Endothelial cell of umbilical vein (primary cell): ENCODE data around the gene ABTB2. TPM values are rescaled to one million over a fixed set of nuclear protein-coding genes. Genes with fewer than 3 reads are reported as not detected.
A peak's percentile ranks its signal among the peaks of the same experiment; 100 is the strongest.

Experiments used
- BruUV-seq: library from RNA; stranded (reverse); fragments of 400-500 nt; replicated peaks from 2 replicates; lab custom pipeline; 2021; lab: Mats Ljungman, UMichigan
- CTCF ChIA-PET: fragments of 300-600, 350-600 bp; sonication (Branson Sonifier 250); formaldehyde crosslinking; loops from one replicate; lab custom pipeline; 2021; ENCODE audit warnings: antibody characterized with exemption, inconsistent platforms; lab: Charles Lee
- POLR2A ChIA-PET: fragments of 300-600, 350-600 bp; sonication (Branson Sonifier 250); formaldehyde crosslinking; loops from one replicate; lab custom pipeline; 2021; ENCODE audit warnings: antibody characterized with exemption, inconsistent platforms; lab: Charles Lee
- DNase-seq: peaks from one replicate; pipeline ENCODE4 v3.0.0-alpha.2; 2011; ENCODE audit warnings: low read depth, low spot score
- FAIRE-seq: peaks from 2 replicates; lab custom pipeline; 2011; peaks lifted over from hg19 to GRCh38; lab: Jason Lieb, UNC
- H2AFZ ChIP-seq: 2 replicates; pipeline ENCODE4 v1.6.0; 2012; ENCODE audit warnings: low read depth, low read length, control low read depth, inconsistent platforms
- H3K27ac ChIP-seq: 2 replicates; pipeline ENCODE4 v1.5.1; 2011; ENCODE audit warnings: low read depth, mild to moderate bottlenecking, control low read depth, low read length, moderate library complexity; ENCODE audit not compliant: insufficient read depth
- H3K27me3 ChIP-seq, 2 experiments: 2 replicates each; pipeline versions ENCODE4 v1.6.0 to v1.6.1; 2011; ENCODE audit warnings: low read length in 2 of 2, mixed read lengths in 1 of 2; ENCODE audit not compliant: control insufficient read depth in 2 of 2, insufficient read depth in 2 of 2
- H3K36me3 ChIP-seq, 2 experiments: 2 replicates in 1 of 2; 3 replicates in 1 of 2; pipeline ENCODE4 v1.5.1; 2011; ENCODE audit warnings: low read length in 2 of 2, mild to moderate bottlenecking in 1 of 2, moderate library complexity in 1 of 2; ENCODE audit not compliant: control insufficient read depth in 2 of 2, insufficient read depth in 2 of 2; ENCODE audit errors: extremely low read depth in 1 of 2
- H3K4me1 ChIP-seq: 3 replicates; pipeline ENCODE4 v1.5.1; 2011; ENCODE audit warnings: mild to moderate bottlenecking, low read length; ENCODE audit not compliant: control insufficient read depth, insufficient read depth; ENCODE audit errors: extremely low read depth
- H3K4me2 ChIP-seq: 2 replicates; pipeline ENCODE4 v1.6.1; 2011; ENCODE audit warnings: low read length, control low read depth, mixed read lengths; ENCODE audit not compliant: insufficient read depth
- H3K4me3 ChIP-seq, 3 experiments: fragments of 200-600 bp in 1 of 3; sonication (generic), shearing (Covaris generic) in 1 of 3; replicated peaks in 1 of 3; 2 replicates each; pipeline ENCODE4 v1.5.1; 2011 to 2016; ENCODE audit warnings: control low read depth in 3 of 3, low read length in 3 of 3, mild to moderate bottlenecking in 2 of 3, inconsistent platforms in 1 of 3, low read depth in 1 of 3, moderate library complexity in 1 of 3; ENCODE audit not compliant: insufficient read depth in 1 of 3
- H3K79me2 ChIP-seq: 2 replicates; pipeline ENCODE4 v1.6.0; 2012; ENCODE audit warnings: low read length, inconsistent platforms; ENCODE audit not compliant: control insufficient read depth, insufficient read depth
- H3K9ac ChIP-seq: replicated peaks from 2 replicates; pipeline ENCODE3; 2011; ENCODE audit warnings: low read length, control low read depth; ENCODE audit not compliant: insufficient read depth; ENCODE audit errors: extremely low read depth
- H3K9me1 ChIP-seq: replicated peaks from 3 replicates; pipeline ENCODE4 v1.6.0; 2011; ENCODE audit warnings: mild to moderate bottlenecking, low read length; ENCODE audit not compliant: control insufficient read depth, insufficient read depth; ENCODE audit errors: extremely low read depth
- H3K9me3 ChIP-seq: replicated peaks from 2 replicates; pipeline ENCODE4 v1.5.1; 2012; ENCODE audit warnings: low read length, inconsistent platforms; ENCODE audit not compliant: control insufficient read depth, insufficient read depth
- H4K20me1 ChIP-seq: replicated peaks from 2 replicates; pipeline ENCODE3; 2011; ENCODE audit warnings: mild to moderate bottlenecking, low read length; ENCODE audit not compliant: control insufficient read depth, insufficient read depth; ENCODE audit errors: extremely low read depth
- EZH2 ChIP-seq: IDR thresholded peaks from 2 replicates; pipeline ENCODE4 v1.6.1; 2012; ENCODE audit warnings: borderline replicate concordance, low read depth, mild to moderate bottlenecking, moderate library complexity, low read length, inconsistent platforms; ENCODE audit not compliant: severe bottlenecking
- FOS ChIP-seq: IDR thresholded peaks from 2 replicates; pipeline ENCODE4 v1.6.1; 2011; ENCODE audit warnings: mild to moderate bottlenecking, low read length, moderate library complexity, borderline replicate concordance; ENCODE audit not compliant: insufficient read depth
- GATA2 ChIP-seq: IDR thresholded peaks from 2 replicates; pipeline ENCODE4 v1.7.0; 2011; ENCODE audit warnings: low read depth, mild to moderate bottlenecking, moderate library complexity, mixed read lengths, low read length; ENCODE audit not compliant: insufficient read length, insufficient read depth
- JUN ChIP-seq: IDR thresholded peaks from 2 replicates; pipeline ENCODE4 v1.6.1; 2011; ENCODE audit warnings: borderline replicate concordance, low read depth; ENCODE audit not compliant: insufficient read length, insufficient read depth
- MAX ChIP-seq: IDR thresholded peaks from 2 replicates; pipeline ENCODE4 v1.6.1; 2011; ENCODE audit not compliant: insufficient read depth, insufficient read length
- MYC ChIP-seq: IDR thresholded peaks from one replicate; pipeline ENCODE4 v1.6.1; 2011; ENCODE audit warnings: mild to moderate bottlenecking, low read depth, low read length
- POLR2A ChIP-seq: IDR thresholded peaks from 2 replicates; pipeline ENCODE4 v1.6.1; 2012; ENCODE audit warnings: low read depth, mild to moderate bottlenecking, control low read depth, low read length
- POLR2AphosphoS5 ChIP-seq: IDR thresholded peaks from 2 replicates; pipeline ENCODE4 v1.6.1; 2012; ENCODE audit warnings: low read depth, mild to moderate bottlenecking, control low read depth, low read length, moderate library complexity; ENCODE audit not compliant: insufficient read depth
- dilution Hi-C: fragments of 300-500 bp; cut with MboI; formaldehyde crosslinking; loops from one replicate; pipeline ENCODE4 v1.15.0; 2019; ENCODE audit warnings: low sequenced_read_pairs; ENCODE audit not compliant: extremely low pct_ligation_motif_present
- intact Hi-C: fragments of 100-400 bp; cut with micrococcal nuclease; formaldehyde crosslinking; loops from one replicate; pipeline ENCODE4 v1.10.0; 2022
- polyA plus RNA-seq, 4 experiments: library from polyadenylated mRNA; depleted of rRNA in 3 of 4; stranded (reverse) in 3 of 4; unstranded in 1 of 4; fragments of >200 nt; gene quantifications; 2 replicates each; pipeline versions ENCODE4 v1.2.1 to v1.2.3, GENCODE V29; 2011 to 2012; ENCODE audit warnings: missing spikeins in 1 of 4
- total RNA-seq: library from RNA; stranded (reverse); gene quantifications from 2 replicates; pipeline ENCODE4 v1.2.3, GENCODE V29; 2021
- TF ChIP-seq, protein P1 (sequence below), 2 donors: IDR thresholded peaks; 1 replicate in 1 of 2; 2 replicates in 1 of 2; pipeline ENCODE4 v1.5.1; 2011; ENCODE audit warnings: low read length in 2 of 2, mild to moderate bottlenecking in 2 of 2, moderate library complexity in 2 of 2, control low read depth in 1 of 2, inconsistent platforms in 1 of 2, low read depth in 1 of 2; ENCODE audit not compliant: insufficient read depth in 1 of 2; ENCODE audit errors: extremely low read depth in 1 of 2

Gene ABTB2
- total and polyA plus RNA-seq, 2 donors (not counting 3 experiments of a cell fraction or from before 2014, with no cell fraction given): 0.11 to 0.14 TPM

DNA sequence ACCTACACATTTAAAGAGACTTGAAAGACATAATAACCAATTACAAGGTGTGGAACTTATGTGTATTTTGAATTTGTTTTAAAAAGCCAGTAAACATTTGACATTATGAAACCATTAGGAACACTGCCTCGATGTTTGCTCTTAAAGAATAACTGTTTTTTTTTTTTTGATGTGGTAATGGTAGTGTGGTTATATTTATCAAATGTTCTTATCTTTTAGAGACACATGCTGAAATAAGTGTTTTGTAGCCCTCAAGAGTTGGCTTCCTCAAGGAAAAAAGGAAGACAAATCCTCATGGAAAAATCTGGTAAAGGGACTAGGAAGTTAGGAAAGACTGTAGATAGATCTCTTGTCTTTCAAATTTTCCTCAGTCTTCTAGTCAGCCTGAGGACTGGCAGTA, 2.2 kb upstream of the ABTB2 start:
- ChIA-PET POLR2A (no interaction called here), CTCF (no interaction called here)
- H3K9me1 ChIP-seq: no peaks in the 10 kb centered on the region
- no peak overlapping the region for H3K27ac ChIP-seq
- H3K79me2 ChIP-seq: no peaks in the 10 kb centered on the region
- DNase-seq (no peak), FAIRE-seq (peak; percentile 8)
- dilution Hi-C loops (no loop called here), intact Hi-C loops (no loop called here)
- H3K4me2 ChIP-seq: no peak overlapping the region
- no TSS peak for BruUV-seq
- no peaks in the 10 kb centered on the region for H3K36me3 ChIP-seq
- H2AFZ ChIP-seq: no peak overlapping the region
- H3K9ac ChIP-seq: no peak overlapping the region
- H4K20me1 ChIP-seq: no peaks in the 10 kb centered on the region
- H3K9me3 ChIP-seq: no peaks in the 10 kb centered on the region
- no peak overlapping the region for H3K4me3 ChIP-seq
- peaks cover 21 to 41% of the 10 kb centered on the region in 2 experiments for H3K27me3 ChIP-seq
- peaks cover 14% of the 10 kb centered on the region for H3K4me1 ChIP-seq
- TF ChIP-seq MAX (no peak), GATA2 (no peak), MYC (no peak), JUN (no peak), POLR2A (no peak), EZH2 (no peak), POLR2AphosphoS5 (no peak), FOS (no peak)
- TF ChIP-seq, protein P1, sequence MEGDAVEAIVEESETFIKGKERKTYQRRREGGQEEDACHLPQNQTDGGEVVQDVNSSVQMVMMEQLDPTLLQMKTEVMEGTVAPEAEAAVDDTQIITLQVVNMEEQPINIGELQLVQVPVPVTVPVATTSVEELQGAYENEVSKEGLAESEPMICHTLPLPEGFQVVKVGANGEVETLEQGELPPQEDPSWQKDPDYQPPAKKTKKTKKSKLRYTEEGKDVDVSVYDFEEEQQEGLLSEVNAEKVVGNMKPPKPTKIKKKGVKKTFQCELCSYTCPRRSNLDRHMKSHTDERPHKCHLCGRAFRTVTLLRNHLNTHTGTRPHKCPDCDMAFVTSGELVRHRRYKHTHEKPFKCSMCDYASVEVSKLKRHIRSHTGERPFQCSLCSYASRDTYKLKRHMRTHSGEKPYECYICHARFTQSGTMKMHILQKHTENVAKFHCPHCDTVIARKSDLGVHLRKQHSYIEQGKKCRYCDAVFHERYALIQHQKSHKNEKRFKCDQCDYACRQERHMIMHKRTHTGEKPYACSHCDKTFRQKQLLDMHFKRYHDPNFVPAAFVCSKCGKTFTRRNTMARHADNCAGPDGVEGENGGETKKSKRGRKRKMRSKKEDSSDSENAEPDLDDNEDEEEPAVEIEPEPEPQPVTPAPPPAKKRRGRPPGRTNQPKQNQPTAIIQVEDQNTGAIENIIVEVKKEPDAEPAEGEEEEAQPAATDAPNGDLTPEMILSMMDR (IDR thresholded peaks at IDR 0.05; ENCODE audit: extremely low read depth in 1 of 2, insufficient read depth in 1 of 2, low read depth in 1 of 2, low read length in 2 of 2): no peak
